Right cardiac atrium (tissue), 5 donors: ENCODE results near the gene SIPA1L3. TPM values are rescaled to one million over a fixed set of nuclear protein-coding genes. Genes with fewer than 3 reads are reported as not detected.

Experiments
- ATAC-seq, 2 donors: fragments of 200-7000 bp; cut with Tn5 transposase; one replicate each; pipeline versions ENCODE4 v1.8.0 to v1.9.1; 2020; ENCODE audit warnings: moderate library complexity in 2 of 2, mild to moderate bottlenecking in 1 of 2
- DNase-seq, 3 donors: peaks; one replicate each; pipeline ENCODE4 v3.0.0-alpha.2; 2020
- H3K27ac ChIP-seq: one replicate; pipeline ENCODE4 v1.5.1; 2013; ENCODE audit warnings: mild to moderate bottlenecking, low read length, control low read depth, moderate library complexity
- H3K27me3 ChIP-seq: one replicate; pipeline ENCODE4 v1.6.1; 2013; ENCODE audit not compliant: control insufficient read depth, insufficient read depth
- H3K4me1 ChIP-seq: one replicate; pipeline ENCODE4 v1.6.1; 2013; ENCODE audit warnings: low read length; ENCODE audit not compliant: control insufficient read depth, insufficient read depth
- H3K4me3 ChIP-seq: one replicate; pipeline ENCODE4 v1.5.1; 2013; ENCODE audit warnings: low read length, control low read depth
- H3K9me3 ChIP-seq: one replicate; pipeline ENCODE4 v1.6.1; 2013; ENCODE audit warnings: low read length; ENCODE audit not compliant: control insufficient read depth
- WGBS: extraction: QIAGEN DNeasy Blood & Tissue Kit; methylation state at CpG from one replicate; pipeline ENCODE4 v1.1.7; 2013; 5-methylcytosine and 5-hydroxymethylcytosine counted together
- intact Hi-C, 4 donors: fragments of 100-400 bp; cut with DNase I; formaldehyde crosslinking; loops; one replicate each; pipeline versions ENCODE4 v1.11.0 to v1.14.0; 2022 to 2023
- polyA plus RNA-seq: library from polyadenylated mRNA; stranded (reverse); fragments of 200-250 nt; gene quantifications from one replicate; pipeline ENCODE4 v1.2.3, GENCODE V29; 2013
- total RNA-seq, 4 donors: library from RNA; stranded (reverse); fragmentation: NEBNext Ultra II Directional; extraction: Animal tissue kit (Norgen Biotek cat#: 25700); gene quantifications; one replicate each; pipeline ENCODE4 v1.2.1, GENCODE V29; 2021
- donor health status: healthy with polysubstance abuse.
- donor health status: DM: no; HTN: yes; CAD: no.
- donor health status: DM: no; HTN: no; CAD: no.
- donor health status: DM: no; HTN: yes; CAD: no; lungs with severe emphysema.
- donor health status: DM: yes; HTN: yes; CAD: no.

The SIPA1L3 gene
- total and polyA plus RNA-seq, 5 donors: 7.5 to 19.8 (median 10.2) TPM

DNA sequence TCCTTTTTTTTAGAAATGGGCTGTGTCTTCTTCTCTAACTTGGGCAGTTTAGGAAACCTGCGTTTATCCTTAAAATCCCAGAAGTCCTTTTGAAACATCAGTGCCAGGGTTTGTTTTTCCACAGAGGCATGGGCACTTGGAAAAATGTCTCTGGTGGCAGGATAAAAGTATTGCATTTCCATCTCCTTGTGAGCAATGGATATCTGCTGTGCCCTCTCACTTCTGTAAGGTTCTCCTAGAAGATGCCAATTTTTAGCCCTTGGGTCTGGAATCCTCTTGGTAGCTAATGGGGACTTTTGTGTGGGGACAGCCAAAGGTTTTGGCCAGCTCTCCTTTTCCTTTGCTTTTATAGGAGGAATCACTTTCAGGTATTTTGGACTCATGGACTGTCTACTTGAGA is 21.6 kb upstream of the SIPA1L3 start:
- intact Hi-C loops: no loop called here

DNA sequence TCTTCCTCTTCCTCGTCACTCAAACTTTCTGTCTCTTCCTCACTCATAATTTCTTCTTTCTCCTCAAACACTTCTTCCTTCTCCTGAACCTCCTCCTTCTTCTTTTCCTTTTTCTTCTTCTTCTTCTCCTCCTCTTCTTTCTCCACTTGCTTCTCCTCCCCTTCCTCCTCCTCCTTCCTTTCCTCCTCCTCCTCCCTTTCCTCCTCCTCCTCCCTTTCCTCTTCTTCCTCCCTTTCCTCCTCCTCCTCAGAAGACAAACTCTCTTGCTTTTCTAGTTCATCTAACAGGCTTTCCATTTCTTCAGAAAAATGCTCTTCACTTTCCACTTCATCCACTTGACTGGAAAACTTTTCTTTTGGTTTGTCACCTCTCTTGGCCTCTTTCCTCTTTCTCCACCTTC is 20.4 kb upstream of the SIPA1L3 start:
- Histone ChIP-seq H3K4me3 (no peak overlapping the region), H3K27me3 (no peaks in the 10 kb centered on the region), H3K4me1 (no peaks in the 10 kb centered on the region), H3K9me3 (peaks cover 1% of the 10 kb centered on the region), H3K27ac (no peak overlapping the region)
- WGBS: 77% methylated on average over 1 of the region's 1 CpG
- DNase-seq (no peak), ATAC-seq (no peak)
- intact Hi-C loops: no loop called here

More for the DNA sequence above, 21.6 kb upstream of the SIPA1L3 start:
- Histone ChIP-seq H3K27ac (no peak overlapping the region), H3K4me1 (no peaks in the 10 kb centered on the region), H3K27me3 (no peaks in the 10 kb centered on the region), H3K9me3 (peaks cover 1% of the 10 kb centered on the region), H3K4me3 (no peak overlapping the region)
- ATAC-seq: no peak
- 92% methylated on average over 1 of the region's 1 CpG for WGBS
- DNase-seq: no peak

DNA sequence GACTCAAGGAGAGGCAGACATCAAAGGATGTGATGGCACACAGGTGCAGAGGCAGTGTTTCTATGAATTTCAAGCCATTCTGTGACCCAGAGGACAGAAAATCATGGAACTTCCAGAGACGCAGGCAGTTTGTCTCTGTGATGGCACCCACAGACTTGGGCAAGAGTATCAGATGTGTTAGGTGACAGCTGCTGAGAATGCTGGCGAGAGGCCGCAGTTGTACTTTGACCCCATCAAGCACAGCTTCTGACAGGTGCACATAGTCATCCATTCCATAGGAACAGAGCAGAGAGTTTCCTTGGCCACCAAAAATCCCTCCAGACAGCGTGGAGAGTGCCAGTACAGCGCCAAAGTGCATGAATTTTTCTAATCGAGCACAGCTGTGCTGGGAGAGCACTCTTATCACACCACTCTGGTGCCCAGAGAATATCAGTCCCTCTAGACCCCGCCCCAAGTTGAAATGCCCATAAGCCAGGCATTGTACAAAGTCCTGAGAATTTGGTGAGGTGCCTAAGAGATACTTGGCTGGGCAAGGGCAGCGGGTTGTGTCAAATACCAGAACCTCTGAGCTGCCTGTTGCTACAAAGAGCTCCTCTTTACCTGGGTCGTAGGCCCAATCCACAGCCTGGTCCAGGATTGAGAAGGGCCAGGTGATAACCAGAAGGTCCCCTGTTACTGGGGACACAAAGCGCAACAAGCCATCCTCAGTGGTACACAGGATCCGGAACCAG is 13.0 kb upstream of the SIPA1L3 start:
- no peaks in the 10 kb centered on the region for H3K4me1 ChIP-seq
- ATAC-seq (no peak), DNase-seq (no peak)
- no peaks in the 10 kb centered on the region for H3K27me3 ChIP-seq
- no peak overlapping the region for H3K4me3 ChIP-seq
- H3K9me3 ChIP-seq: no peaks in the 10 kb centered on the region
- intact Hi-C loops: loop anchor here in 1 of 4 donors (10.0 kb wide), 1 partner anchor 201 kb away; no protein-coding TSS in a partner anchor
- no peak overlapping the region for H3K27ac ChIP-seq
- WGBS: 73% methylated on average over 11 of the region's 11 CpGs

DNA sequence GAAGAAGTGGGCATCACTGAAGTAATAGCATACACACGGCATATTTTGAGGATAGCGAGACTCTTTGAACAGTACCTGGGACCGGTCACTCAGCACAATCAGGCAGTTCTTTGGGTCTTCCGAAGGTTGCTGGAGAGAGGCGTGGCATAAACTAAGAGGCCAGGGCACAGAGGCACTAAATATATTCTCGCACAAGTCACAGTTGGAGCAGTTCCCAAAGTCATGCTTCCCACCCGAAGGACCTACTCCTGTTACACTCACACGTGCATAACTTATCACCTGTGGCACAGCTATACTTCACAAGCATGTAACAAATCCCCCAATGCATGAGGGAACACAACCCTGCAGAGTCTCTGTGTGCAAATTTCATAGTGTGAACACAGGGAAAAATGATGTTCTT is 10.8 kb upstream of the SIPA1L3 start:
- H3K27ac ChIP-seq: no peak overlapping the region
- intact Hi-C loops: loop anchor here in 2 of 4 donors (5.0 to 10.0 kb wide), 2 partner anchors 199 to 201 kb away; no protein-coding TSS in a partner anchor
- no peaks in the 10 kb centered on the region for H3K9me3 ChIP-seq
- no peaks in the 10 kb centered on the region for H3K27me3 ChIP-seq
- ATAC-seq: no peak
- DNase-seq: no peak
- H3K4me3 ChIP-seq: no peak overlapping the region
- no peaks in the 10 kb centered on the region for H3K4me1 ChIP-seq
- 62% methylated on average over 8 of the region's 8 CpGs for WGBS

DNA sequence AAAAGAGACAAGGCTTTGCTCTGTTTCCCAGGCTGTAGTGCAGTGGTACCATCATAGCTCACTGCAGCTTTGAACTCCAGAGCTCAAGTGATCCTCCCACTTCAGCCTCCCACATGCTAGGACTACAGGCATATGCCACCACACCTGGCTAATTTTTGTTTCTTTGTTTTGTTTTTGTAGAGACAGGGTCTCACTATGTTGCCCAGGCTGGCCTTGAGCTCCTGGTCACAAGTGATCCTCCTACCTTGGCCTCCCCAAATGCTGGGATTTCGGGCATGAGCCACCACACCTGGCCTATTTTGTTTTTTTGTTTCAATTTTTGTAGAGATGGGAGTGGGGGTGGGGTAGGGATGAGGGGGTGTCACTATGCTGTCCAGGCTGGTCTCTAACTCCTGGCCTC is 7.6 kb upstream of the SIPA1L3 start:
- Histone ChIP-seq H3K4me3 (no peak overlapping the region), H3K27ac (no peak overlapping the region), H3K27me3 (no peaks in the 10 kb centered on the region), H3K4me1 (no peaks in the 10 kb centered on the region), H3K9me3 (no peaks in the 10 kb centered on the region)
- 63% methylated on average over 1 of the region's 1 CpG for WGBS
- DNase-seq (no peak), ATAC-seq (no peak)
- intact Hi-C loops: loop anchor here in 2 of 4 donors (5.0 to 10.0 kb wide), 2 partner anchors 195 to 198 kb away; no protein-coding TSS in a partner anchor

DNA sequence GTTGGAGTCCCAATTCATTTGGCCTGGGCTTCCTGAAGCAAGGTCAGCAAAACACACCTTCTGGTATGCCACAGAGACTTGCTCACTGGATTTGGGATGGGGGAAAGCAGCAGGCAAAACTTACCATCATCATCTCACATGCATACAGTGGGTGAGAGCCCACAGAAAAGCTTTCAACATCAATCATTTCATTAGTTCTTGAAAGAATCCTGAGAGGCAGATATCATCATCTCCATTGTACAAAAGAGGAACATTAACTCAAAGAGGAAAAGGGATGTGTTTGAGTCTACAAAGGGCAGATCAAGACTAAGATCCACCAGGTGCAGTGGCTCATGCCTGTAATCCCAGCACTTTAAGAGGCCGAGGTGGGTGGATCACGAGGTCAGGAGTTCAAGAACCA is 7.0 kb upstream of the SIPA1L3 start:
- WGBS: 74% methylated on average over 2 of the region's 2 CpGs
- ATAC-seq (no peak), DNase-seq (no peak)
- Histone ChIP-seq H3K4me1 (no peaks in the 10 kb centered on the region), H3K9me3 (no peaks in the 10 kb centered on the region), H3K27ac (no peak overlapping the region), H3K4me3 (no peak overlapping the region), H3K27me3 (no peaks in the 10 kb centered on the region)
- intact Hi-C loops: loop anchor here (5.0 to 10.0 kb wide), 7 partner anchors 195 to 435 kb away; partner anchors contain the start of genes CATSPERG (in 2 of the 4) and PPP1R14A (in 1 of the 4)

DNA sequence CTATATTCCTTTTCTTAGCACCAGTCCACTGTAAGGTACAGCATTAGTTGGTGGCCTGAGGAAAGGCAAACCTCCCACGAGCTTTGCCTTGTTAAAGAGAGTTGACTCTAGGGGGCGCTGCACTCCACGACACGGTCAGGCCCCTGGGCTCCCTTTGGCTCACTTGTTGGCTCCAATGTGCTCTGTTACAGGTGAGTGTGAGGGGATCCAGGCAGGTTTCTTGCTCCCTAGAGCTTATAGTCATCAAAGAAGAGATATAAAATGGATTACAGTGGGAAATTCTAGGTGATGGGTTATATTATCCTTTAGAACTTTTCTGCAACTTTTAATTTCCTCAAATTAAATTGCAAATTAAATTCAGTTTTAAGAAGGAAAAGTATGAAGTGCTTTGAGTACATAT is 4.3 kb upstream of the SIPA1L3 start:
- H3K27me3 ChIP-seq: no peaks in the 10 kb centered on the region
- intact Hi-C loops: loop anchor here (5.0 to 10.0 kb wide), 5 partner anchors 232 to 432 kb away; partner anchors contain the start of genes CATSPERG (in 2 of the 4) and PPP1R14A (in 1 of the 4)
- H3K4me3 ChIP-seq: no peak overlapping the region
- WGBS: 0% methylated on average over 4 of the region's 4 CpGs
- no peaks in the 10 kb centered on the region for H3K4me1 ChIP-seq
- H3K9me3 ChIP-seq: no peaks in the 10 kb centered on the region
- peak in 1 of 2 donors; percentile 25 for ATAC-seq
- H3K27ac ChIP-seq: no peak overlapping the region
- peak; percentile 68 to 85 (median 82) for DNase-seq

DNA sequence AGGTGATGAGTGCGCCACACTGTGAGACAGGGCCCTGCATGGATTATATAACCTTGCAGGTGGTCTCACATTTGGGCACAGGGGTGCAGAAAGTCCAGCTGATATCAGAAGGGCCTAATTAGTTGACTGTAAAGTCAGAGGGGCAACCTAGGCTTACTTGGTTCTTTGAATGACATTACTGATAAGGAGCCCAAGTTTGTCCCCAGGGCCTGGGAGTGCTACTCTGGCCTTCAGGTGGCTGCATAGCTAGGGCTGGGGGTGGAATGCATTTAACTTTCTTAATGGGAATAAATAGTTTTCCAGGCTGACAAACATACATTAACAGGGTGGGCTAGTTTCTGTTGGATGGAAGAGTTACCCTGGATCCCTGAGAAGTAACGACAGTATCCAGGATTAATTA is 3.9 kb upstream of the SIPA1L3 start:
- Histone ChIP-seq H3K27me3 (no peaks in the 10 kb centered on the region), H3K27ac (no peak overlapping the region), H3K4me1 (peaks cover 3% of the 10 kb centered on the region), H3K9me3 (no peaks in the 10 kb centered on the region), H3K4me3 (no peak overlapping the region)
- intact Hi-C loops: loop anchor here (5.0 to 10.0 kb wide), 5 partner anchors 232 to 432 kb away; partner anchors contain the start of genes CATSPERG (in 2 of the 4) and PPP1R14A (in 1 of the 4)
- WGBS: 89% methylated on average over 2 of the region's 2 CpGs
- no peak for DNase-seq
- ATAC-seq: no peak

DNA sequence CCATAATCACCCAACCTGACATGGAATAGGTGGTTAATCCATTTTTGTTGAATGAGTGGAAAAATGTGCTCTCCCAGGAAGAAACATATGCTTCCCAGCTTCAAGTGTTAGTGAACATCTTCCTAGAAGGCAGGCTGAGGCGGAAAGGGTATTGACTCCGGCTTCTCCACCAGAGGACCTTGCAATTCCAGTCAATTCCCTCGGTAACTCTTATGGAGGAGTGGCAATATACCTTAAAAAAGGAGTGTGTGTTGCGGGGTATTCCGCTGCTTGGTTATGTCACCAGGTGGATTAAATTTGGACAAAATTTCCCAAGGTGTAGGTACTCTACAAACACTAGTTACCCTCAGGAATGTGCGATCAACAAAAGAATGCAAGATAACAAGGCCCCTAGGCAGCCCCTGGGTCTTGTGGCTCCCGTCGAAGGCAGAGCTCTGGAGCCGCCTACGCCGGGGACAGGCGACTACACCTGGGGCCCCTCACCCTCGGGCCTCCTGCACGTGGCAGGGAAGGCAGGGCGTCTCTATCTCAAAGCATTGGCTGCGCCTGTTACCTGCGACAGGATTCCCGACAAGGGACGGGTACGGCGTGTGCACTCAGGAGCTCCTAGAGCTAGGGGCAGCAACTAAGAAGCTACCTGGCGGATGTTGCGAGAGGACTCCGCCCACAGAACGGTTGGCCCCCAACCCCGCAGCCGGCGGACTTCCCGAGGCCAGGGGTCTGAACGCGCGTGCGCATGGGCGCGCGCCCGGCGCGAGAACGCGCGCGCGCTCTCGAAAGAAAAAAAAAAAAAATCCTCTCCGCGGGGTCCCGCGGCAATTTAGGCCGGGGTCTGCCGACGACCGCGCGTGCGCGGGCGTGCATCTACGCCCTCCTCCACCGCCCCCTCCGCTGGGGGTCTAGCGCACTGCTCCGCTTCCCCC is 801 bp upstream of the SIPA1L3 start, which contains the start of gene WDR87:
Gene WDR87 (minus strand): TSS at position 649 of the 923 bp plus-strand sequence. CDS start 8,355 bp downstream, outside the sequence.
- peak within 1 kb of the TSS; percentile 88 for H3K4me3 ChIP-seq
- no peak for DNase-seq
- peak; percentile 20 to 44 for ATAC-seq
- intact Hi-C loops: loop anchor here in 3 of 4 donors (10.0 kb wide), 4 partner anchors 229 to 429 kb away; partner anchors contain the start of genes CATSPERG (in 2 of the 3) and PPP1R14A (in 1 of the 3)
- peaks cover 6% of the 10 kb centered on the region for H3K4me1 ChIP-seq
- H3K9me3 ChIP-seq: no peaks in the 10 kb centered on the region
- no peaks in the 10 kb centered on the region for H3K27me3 ChIP-seq
- WGBS: 7% methylated on average over 63 of the region's 63 CpGs
- H3K27ac ChIP-seq: peak within 1 kb of the TSS; percentile 39

DNA sequence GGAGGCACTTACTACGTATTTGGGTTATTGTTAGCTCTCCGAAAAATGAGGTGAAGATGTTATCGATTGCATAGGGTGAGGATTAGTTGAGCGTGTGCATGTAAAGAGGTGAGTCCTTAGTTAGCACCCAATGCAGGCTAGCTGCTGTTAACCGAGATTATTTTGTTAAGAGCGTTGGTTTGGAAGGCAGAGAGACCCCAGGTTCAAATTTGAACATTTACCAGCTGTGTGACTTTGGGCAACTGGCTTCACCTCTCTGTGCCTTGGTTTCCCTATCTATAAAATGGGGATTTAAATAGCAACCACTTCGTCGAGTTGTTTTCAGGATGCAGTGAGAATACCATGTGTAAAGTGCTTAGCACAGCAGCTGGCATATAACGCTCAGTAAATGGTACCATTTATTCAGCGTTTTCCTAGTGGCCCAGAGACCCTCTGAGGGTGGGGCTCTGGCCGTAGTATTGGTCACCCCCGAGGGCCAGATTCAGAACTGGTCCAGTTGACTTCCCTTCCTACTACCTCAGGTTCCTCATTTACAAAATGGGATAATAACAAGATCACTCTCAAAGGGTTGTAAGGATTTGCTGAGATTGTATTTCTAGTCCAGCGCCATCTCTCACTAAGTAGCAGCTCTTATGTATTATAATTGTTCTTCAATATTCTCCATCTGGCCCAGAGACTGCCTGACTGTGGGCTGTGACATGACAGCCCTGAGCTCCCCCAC is 887 bp downstream of the SIPA1L3 start:
- intact Hi-C loops: loop anchor here in 3 of 4 donors (10.0 kb wide), 4 partner anchors 227 to 427 kb away; partner anchors contain the start of genes CATSPERG (in 2 of the 3) and PPP1R14A (in 1 of the 3)
- no peak for DNase-seq
- H3K27ac ChIP-seq: no peak overlapping the region
- ATAC-seq: no peak
- H3K4me3 ChIP-seq: peak overlapping the region; percentile 88
- WGBS: 24% methylated on average over 13 of the region's 13 CpGs
- H3K27me3 ChIP-seq: no peaks in the 10 kb centered on the region
- no peaks in the 10 kb centered on the region for H3K9me3 ChIP-seq
- peaks cover 6% of the 10 kb centered on the region for H3K4me1 ChIP-seq
